Astrocyte of the cerebellum (primary cell): ENCODE measurements around the gene PAPOLA.

ENCODE experiments used
- DNase-seq: peaks from one replicate; pipeline ENCODE4 v3.0.0-alpha.2; 2011; ENCODE audit warnings: low read depth
- H3K4me3 ChIP-seq: 2 replicates; pipeline ENCODE4 v1.5.1; 2011; ENCODE audit warnings: mild to moderate bottlenecking, low read depth, low read length, moderate library complexity
- CTCF ChIP-seq: IDR thresholded peaks from 2 replicates; pipeline ENCODE4 v1.5.1; 2012; ENCODE audit warnings: low read length, low read depth, moderate library complexity, mild to moderate bottlenecking; ENCODE audit errors: missing control alignments
- in situ Hi-C: cut with HindIII; loops from 2 replicates; pipeline ENCODE4 v1.10.0; 2017; ENCODE audit warnings: low sequenced_read_pairs

PAPOLA gene

DNA sequence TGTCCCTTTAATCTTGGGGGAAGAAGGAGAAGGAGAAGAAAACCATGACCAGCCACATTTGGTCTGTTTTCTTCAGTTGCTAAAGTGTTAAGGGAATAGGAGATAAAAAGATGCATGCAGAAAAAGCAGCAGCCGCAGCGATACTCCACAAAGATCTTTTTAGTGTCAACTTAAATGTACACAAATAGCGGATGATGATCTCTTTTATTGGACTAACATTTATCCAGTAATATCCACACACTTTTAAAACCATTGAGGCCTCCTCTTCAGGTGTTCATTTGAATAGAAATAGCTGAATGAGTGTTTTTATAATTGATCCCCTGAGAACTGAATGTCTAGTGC lies 83.5 kb downstream of the PAPOLA start:
- H3K4me3 ChIP-seq: no peak overlapping the region
- in situ Hi-C loops: no loop called here
- DNase-seq: no peak
- TF ChIP-seq CTCF: no peak

- no peak overlapping the region for H3K4me3 ChIP-seq
- in situ Hi-C loops: no loop called here
- no peak for DNase-seq
- no peak for TF ChIP-seq CTCF
Measured at GRCh38 chr14:96586056-96586455, 83.9 kb downstream of the PAPOLA start.

DNA sequence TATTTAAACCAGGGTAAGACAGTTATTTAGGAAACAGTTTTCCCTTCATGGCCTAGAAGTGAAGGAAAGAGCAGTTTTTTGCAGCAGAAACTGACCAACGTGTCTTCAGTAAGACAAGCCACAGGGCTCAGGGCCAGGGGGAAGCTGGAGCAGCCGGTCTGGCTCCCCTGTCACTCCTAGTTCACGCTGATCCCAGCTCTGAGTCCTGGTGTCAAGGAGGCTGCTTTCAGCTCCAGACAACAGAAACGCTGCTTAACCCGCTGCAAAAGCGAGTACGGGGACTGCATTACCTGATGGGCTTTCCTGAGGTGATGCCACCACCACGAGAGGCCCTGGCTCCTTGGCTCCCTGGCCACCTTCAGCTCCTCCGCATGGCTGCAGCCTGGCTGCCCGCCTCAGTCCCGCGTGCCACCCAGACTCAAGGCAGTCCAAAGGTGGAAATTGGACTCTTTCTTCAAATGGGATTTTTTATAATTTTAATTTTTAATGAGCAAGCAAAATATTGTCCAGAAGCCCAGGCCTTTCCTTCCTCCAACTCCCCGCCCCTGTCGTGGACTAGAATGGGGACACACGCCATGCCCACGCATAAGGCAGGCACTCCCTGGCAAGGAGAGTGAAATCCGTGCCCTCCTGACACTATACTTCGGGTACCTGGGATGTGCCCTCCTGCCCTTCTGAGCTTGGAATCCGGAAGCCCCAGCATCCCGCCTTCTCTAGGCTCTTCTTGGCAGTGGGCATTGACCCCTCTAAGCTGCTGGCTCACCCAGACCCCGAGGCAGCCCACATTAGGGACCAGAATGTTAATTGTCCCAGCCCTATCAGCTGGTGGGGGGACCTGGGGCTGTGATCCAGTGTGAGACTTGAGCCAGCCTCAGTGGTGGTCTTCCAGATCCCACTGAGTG lies 85.0 kb downstream of the PAPOLA start:
- DNase-seq: no peak
- in situ Hi-C loops: no loop called here
- no peak for TF ChIP-seq CTCF
- H3K4me3 ChIP-seq: no peak overlapping the region

DNA sequence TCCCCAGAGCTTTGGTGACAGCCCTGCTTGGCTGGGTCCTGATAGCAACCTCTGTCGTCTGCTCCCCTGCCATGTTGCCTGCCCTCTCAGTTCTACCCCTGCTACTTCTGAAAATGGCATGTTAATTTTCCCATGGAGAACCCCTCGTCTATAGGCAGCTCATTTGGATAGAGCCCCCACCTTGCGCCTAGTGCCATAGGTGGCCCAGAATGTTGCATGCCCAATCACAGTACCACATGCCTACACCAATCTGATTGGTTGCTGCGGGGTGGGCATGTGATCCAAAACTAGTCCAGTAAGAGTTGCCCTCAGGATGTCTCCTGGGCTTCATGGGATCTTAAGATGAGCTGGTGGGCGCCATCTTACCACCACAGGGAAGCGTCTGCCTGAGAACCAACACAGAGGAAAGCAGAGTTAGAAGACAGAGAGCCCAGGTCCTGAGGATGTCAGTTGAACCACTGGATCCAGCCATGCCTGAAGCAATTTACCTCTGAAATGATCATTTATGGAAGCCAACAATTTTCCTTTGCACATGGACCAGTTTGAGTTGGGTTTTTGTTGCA lies 85.7 kb downstream of the PAPOLA start:
- no peak overlapping the region for H3K4me3 ChIP-seq
- no peak for TF ChIP-seq CTCF
- in situ Hi-C loops: no loop called here
- no peak for DNase-seq

GRCh38 chr14:96588410-96589257 lies 86.5 kb downstream of the PAPOLA start:
- H3K4me3 ChIP-seq: no peak overlapping the region
- TF ChIP-seq CTCF: no peak
- DNase-seq: no peak
- in situ Hi-C loops: no loop called here

GRCh38 chr14:96589577-96589976 lies 87.4 kb downstream of the PAPOLA start:
- in situ Hi-C loops: no loop called here
- no peak overlapping the region for H3K4me3 ChIP-seq
- DNase-seq: no peak
- TF ChIP-seq CTCF: no peak
